Measurements from ENCODE around the gene HEXIM2. TPM values are rescaled to one million over a fixed set of nuclear protein-coding genes. Genes with fewer than 3 reads are reported as not detected.

Gene HEXIM2
- total RNA-seq, 2 donors from 2014 or later, result 12.9 to 13.1 TPM

- Histone ChIP-seq H3K27me3 (ENCODE audit: control insufficient read depth, insufficient read depth, low read length, poor library complexity, severe bottlenecking) (no peaks in the 10 kb centered on the region), H3K4me3 (ENCODE audit: low read length) (peak within 1 kb of the TSS; percentile 99), H3K4me1 (ENCODE audit: control insufficient read depth, insufficient read depth, low read length) (peaks cover 14% of the 10 kb centered on the region), H3K36me3 (ENCODE audit: control insufficient read depth, insufficient read depth, low read length) (no peaks in the 10 kb centered on the region), H3K9me3 (ENCODE audit: control insufficient read depth, low read length) (no peaks in the 10 kb centered on the region), H3K9ac (ENCODE audit: extremely low read depth, low read length, poor library complexity, severe bottlenecking) (peak within 1 kb of the TSS; percentile 98), H3K27ac (ENCODE audit: low read depth, low read length) (peak within 1 kb of the TSS; percentile 98)
- no peaks in the 10 kb centered on the region for H3K36me3 Mint-ChIP-seq (ENCODE audit: low read depth)
- peaks cover 31% of the 10 kb centered on the region for H3K4me1 Mint-ChIP-seq
- no peaks in the 10 kb centered on the region for H3K9me3 Mint-ChIP-seq
- TF ChIP-seq CTCF (conservative IDR thresholded peaks at IDR 0.05), result no peak
- no peaks in the 10 kb centered on the region for H3K27me3 Mint-ChIP-seq (ENCODE audit: insufficient read depth)
- 0 to 1% methylated on average over 43 to 58 of the region's 58 CpGs for WGBS, 2 experiments (ENCODE audit: insufficient coverage in 1 of 2, insufficient read length in 1 of 2)
- DNase-seq, result peak; percentile 100
- H3K4me3 Mint-ChIP-seq, result peak within 1 kb of the TSS; percentile 96
- H3K27ac Mint-ChIP-seq, result peak within 1 kb of the TSS; percentile 100
These were observed 13.3 kb upstream of the HEXIM2 start, which contains the start of gene HEXIM1 for GRCh38 chr17:45148183-45149036. HEXIM1 (plus strand) TSS chr17:45148475; CDS start chr17:45149191, 716 bp downstream.

DNA sequence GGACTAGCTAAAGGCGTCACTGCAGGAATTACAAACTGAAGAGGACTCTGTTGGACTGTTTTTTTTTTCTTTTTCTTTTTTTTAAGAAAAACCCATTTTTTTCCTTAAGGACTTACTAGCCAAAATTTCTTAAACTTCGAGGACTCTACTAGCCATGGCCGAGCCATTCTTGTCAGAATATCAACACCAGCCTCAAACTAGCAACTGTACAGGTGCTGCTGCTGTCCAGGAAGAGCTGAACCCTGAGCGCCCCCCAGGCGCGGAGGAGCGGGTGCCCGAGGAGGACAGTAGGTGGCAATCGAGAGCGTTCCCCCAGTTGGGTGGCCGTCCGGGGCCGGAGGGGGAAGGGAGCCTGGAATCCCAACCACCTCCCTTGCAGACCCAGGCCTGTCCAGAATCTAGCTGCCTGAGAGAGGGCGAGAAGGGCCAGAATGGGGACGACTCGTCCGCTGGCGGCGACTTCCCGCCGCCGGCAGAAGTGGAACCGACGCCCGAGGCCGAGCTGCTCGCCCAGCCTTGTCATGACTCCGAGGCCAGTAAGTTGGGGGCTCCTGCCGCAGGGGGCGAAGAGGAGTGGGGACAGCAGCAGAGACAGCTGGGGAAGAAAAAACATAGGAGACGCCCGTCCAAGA lies 12.5 kb upstream of the HEXIM2 start:
- Mint-ChIP-seq H3K27ac (peak overlapping the region; percentile 98), H3K4me3 (peak overlapping the region; percentile 96), H3K4me1 (peaks cover 29% of the 10 kb centered on the region), H3K27me3 (ENCODE audit: insufficient read depth) (no peaks in the 10 kb centered on the region), H3K36me3 (ENCODE audit: low read depth) (no peaks in the 10 kb centered on the region), H3K9me3 (no peaks in the 10 kb centered on the region)
- Histone ChIP-seq H3K36me3 (ENCODE audit: control insufficient read depth, insufficient read depth, low read length) (no peaks in the 10 kb centered on the region), H3K27ac (ENCODE audit: low read depth, low read length) (peak overlapping the region; percentile 98), H3K9ac (ENCODE audit: extremely low read depth, low read length, poor library complexity, severe bottlenecking) (peak overlapping the region; percentile 89), H3K4me1 (ENCODE audit: control insufficient read depth, insufficient read depth, low read length) (peaks cover 10% of the 10 kb centered on the region), H3K4me3 (ENCODE audit: low read length) (peak overlapping the region; percentile 99), H3K9me3 (ENCODE audit: control insufficient read depth, low read length) (no peaks in the 10 kb centered on the region), H3K27me3 (ENCODE audit: control insufficient read depth, insufficient read depth, low read length, poor library complexity, severe bottlenecking) (no peaks in the 10 kb centered on the region)
- peak; percentile 82 for TF ChIP-seq CTCF (conservative IDR thresholded peaks at IDR 0.05)
- 0 to 2% methylated on average over 12 to 32 of the region's 32 CpGs for WGBS, 2 experiments (ENCODE audit: insufficient coverage in 1 of 2, insufficient read length in 1 of 2)
- DNase-seq, result peak; percentile 97

- peak; percentile 81 for DNase-seq
These were observed 11.7 kb upstream of the HEXIM2 start for GRCh38 chr17:45149669-45150664.

More at GRCh38 chr17:45149669-45150664, 11.7 kb upstream of the HEXIM2 start:
- H3K9ac ChIP-seq (ENCODE audit: extremely low read depth, low read length, poor library complexity, severe bottlenecking), result peak overlapping the region; percentile 89
- peaks cover 28% of the 10 kb centered on the region for H3K4me1 Mint-ChIP-seq
- no peak for TF ChIP-seq CTCF (conservative IDR thresholded peaks at IDR 0.05)
- no peaks in the 10 kb centered on the region for H3K36me3 ChIP-seq (ENCODE audit: control insufficient read depth, insufficient read depth, low read length)
- WGBS, 2 experiments (ENCODE audit: insufficient coverage in 1 of 2, insufficient read length in 1 of 2), result 1 to 3% methylated on average over 25 to 55 of the region's 56 CpGs
- H3K4me3 Mint-ChIP-seq, result peak overlapping the region; percentile 96
- H3K27ac Mint-ChIP-seq, result peak overlapping the region; percentile 98
- H3K9me3 ChIP-seq (ENCODE audit: control insufficient read depth, low read length), result no peaks in the 10 kb centered on the region
- H3K4me3 ChIP-seq (ENCODE audit: low read length), result peak overlapping the region; percentile 99
- peak overlapping the region; percentile 98 for H3K27ac ChIP-seq (ENCODE audit: low read depth, low read length)
- H3K36me3 Mint-ChIP-seq (ENCODE audit: low read depth), result no peaks in the 10 kb centered on the region
- no peaks in the 10 kb centered on the region for H3K27me3 Mint-ChIP-seq (ENCODE audit: insufficient read depth)
- H3K4me1 ChIP-seq (ENCODE audit: control insufficient read depth, insufficient read depth, low read length), result peaks cover 10% of the 10 kb centered on the region
- H3K27me3 ChIP-seq (ENCODE audit: control insufficient read depth, insufficient read depth, low read length, poor library complexity, severe bottlenecking), result no peaks in the 10 kb centered on the region
- H3K9me3 Mint-ChIP-seq, result no peaks in the 10 kb centered on the region

All from endodermal cell (in vitro differentiated cells).